GM12878 (cell line): Measurements from ENCODE around the gene FEN1. TPM values are rescaled to one million over a fixed set of nuclear protein-coding genes. Genes with fewer than 3 reads are reported as not detected.

Experiments
- ATAC-seq: fragments of 200-7000 bp; cut with Tn5 transposase; 3 replicates; pipeline ENCODE4 v1.9.1; 2020; ENCODE audit warnings: mild to moderate bottlenecking, moderate library complexity
- BruUV-seq: library from RNA; stranded (reverse); fragments of 400-500 nt; replicated peaks from 2 replicates; lab custom pipeline; 2021; lab: Mats Ljungman, UMichigan
- CTCF ChIA-PET: fragments of 300-600 bp; sonication (Branson Sonifier 250); formaldehyde crosslinking; extraction: SDS; loops from one replicate; lab custom pipeline; 2021; ENCODE audit warnings: inconsistent platforms; lab: Yijun Ruan, JAX
- POLR2A ChIA-PET: fragments of 350-600 bp; formaldehyde crosslinking; extraction: SDS; loops from one replicate; lab custom pipeline; 2021; ENCODE audit warnings: inconsistent platforms; lab: Charles Lee
- RAD21 ChIA-PET: fragments of 300-600 bp; sonication (Branson Sonifier 250); formaldehyde crosslinking; loops from one replicate; lab custom pipeline; 2023; ENCODE audit warnings: antibody characterized with exemption; ENCODE audit not compliant: unreplicated experiment; lab: Charles Lee
- SMC1A ChIA-PET: fragments of 300-600 bp; sonication (Branson Sonifier 250); formaldehyde crosslinking; loops from one replicate; lab custom pipeline; 2023; ENCODE audit not compliant: unreplicated experiment, uncharacterized antibody; lab: Charles Lee
- DNase-seq: peaks from one replicate; pipeline ENCODE4 v3.0.0-alpha.2; 2011; ENCODE audit warnings: low read depth, low spot score
- FAIRE-seq: peaks from 3 replicates; lab custom pipeline; 2011; peaks lifted over from hg19 to GRCh38; lab: Jason Lieb, UNC
- H2AFZ ChIP-seq: 2 replicates; pipeline ENCODE4 v1.6.0; 2011; ENCODE audit warnings: low read depth, low read length, control low read depth; ENCODE audit not compliant: control insufficient read depth
- H3K27ac ChIP-seq: 2 replicates; pipeline ENCODE4 v1.5.1; 2011; ENCODE audit warnings: control low read depth; ENCODE audit not compliant: control insufficient read depth, insufficient read depth
- H3K27me3 ChIP-seq, 2 experiments: replicated peaks in 1 of 2; 2 replicates each; pipeline versions ENCODE4 v1.6.0 to v1.6.1; 2011; ENCODE audit warnings: low read length in 1 of 2; ENCODE audit not compliant: control insufficient read depth in 2 of 2, insufficient read depth in 2 of 2
- H3K36me3 ChIP-seq, 2 experiments: 2 replicates each; pipeline ENCODE4 v1.5.1; 2011; ENCODE audit warnings: low read length in 1 of 2; ENCODE audit not compliant: control insufficient read depth in 2 of 2, insufficient read depth in 2 of 2
- H3K4me1 ChIP-seq: 2 replicates; pipeline ENCODE4 v1.6.1; 2011; ENCODE audit warnings: mild to moderate bottlenecking, low read length, moderate library complexity, mixed read lengths; ENCODE audit not compliant: control insufficient read depth, insufficient read depth
- H3K4me2 ChIP-seq: 2 replicates; pipeline ENCODE4 v1.6.0; 2011; ENCODE audit warnings: control low read depth; ENCODE audit not compliant: control insufficient read depth, insufficient read depth
- H3K4me3 ChIP-seq: fragments of 200-600 bp; sonication (generic); 2 replicates; pipeline ENCODE4 v1.5.1; 2016
- H3K79me2 ChIP-seq: 2 replicates; pipeline ENCODE4 v1.6.0; 2011; ENCODE audit warnings: low read length; ENCODE audit not compliant: control insufficient read depth, insufficient read depth
- H3K9ac ChIP-seq: 2 replicates; pipeline ENCODE4 v1.8.0; 2011; ENCODE audit warnings: low read length, control low read depth, mixed read lengths; ENCODE audit not compliant: control insufficient read depth, insufficient read depth
- H3K9me3 ChIP-seq: replicated peaks from 3 replicates; pipeline ENCODE4 v1.5.1; 2011; ENCODE audit warnings: mild to moderate bottlenecking, low read length; ENCODE audit not compliant: control insufficient read depth, insufficient read depth
- H4K20me1 ChIP-seq: 2 replicates; pipeline ENCODE4 v1.6.0; 2011; ENCODE audit not compliant: control insufficient read depth, insufficient read depth
- BACH1 ChIP-seq: fragments of 450-650 bp; IDR thresholded peaks from 2 replicates; pipeline ENCODE4 v1.6.1; 2017; ENCODE audit warnings: mild to moderate bottlenecking, borderline replicate concordance
- CHD4 ChIP-seq: fragments of 200-600 bp; sonication (generic); IDR thresholded peaks from 2 replicates; pipeline ENCODE4 v1.6.1; 2016; ENCODE audit warnings: mild to moderate bottlenecking
- KLF5 ChIP-seq: fragments of 450-650 bp; IDR thresholded peaks from 2 replicates; pipeline ENCODE4 v1.6.1; 2014; ENCODE audit warnings: mild to moderate bottlenecking; ENCODE audit not compliant: partially characterized antibody
- MEF2B ChIP-seq: fragments of 450-650 bp; IDR thresholded peaks from 2 replicates; pipeline ENCODE4 v1.6.1; 2018; ENCODE audit warnings: mild to moderate bottlenecking, moderate library complexity; ENCODE audit not compliant: partially characterized antibody, poor library complexity, severe bottlenecking
- PRDM15 ChIP-seq: fragments of 450-650 bp; formaldehyde crosslinking; IDR thresholded peaks from 2 replicates; pipeline ENCODE4 v1.4.0; 2020; ENCODE audit warnings: mild to moderate bottlenecking, moderate library complexity
- RBBP5 ChIP-seq: fragments of 200-600 bp; sonication (generic); conservative IDR thresholded peaks from 2 replicates; pipeline ENCODE4 v1.6.1; 2016
- RCOR1 ChIP-seq: conservative IDR thresholded peaks from 2 replicates; pipeline ENCODE4 v1.6.1; 2012; ENCODE audit warnings: low read depth, low read length, improper control_type of control experiment
- RELA ChIP-seq: fragments of 450-650 bp; IDR thresholded peaks from 2 replicates; pipeline ENCODE4 v1.8.0; 2014; ENCODE audit warnings: borderline replicate concordance; ENCODE audit not compliant: partially characterized antibody
- RFX5 ChIP-seq: IDR thresholded peaks from 2 replicates; pipeline ENCODE4 v1.6.1; 2011; ENCODE audit warnings: low read depth, low read length, improper control_type of control experiment
- SIN3A ChIP-seq: IDR thresholded peaks from 2 replicates; pipeline ENCODE4 v1.6.1; 2012; ENCODE audit warnings: low read depth, low read length, improper control_type of control experiment
- TCF12 ChIP-seq: IDR thresholded peaks from 2 replicates; pipeline ENCODE4 v1.6.1; 2011; ENCODE audit warnings: low read depth, mild to moderate bottlenecking, low read length
- ZBTB33 ChIP-seq: fragments of 450-650 bp; IDR thresholded peaks from 2 replicates; pipeline ENCODE4 v1.6.1; 2017; ENCODE audit warnings: mild to moderate bottlenecking
- WGBS: methylation state at CpG from one replicate; pipeline ENCODE4 v1.1.6; 2016; ENCODE audit warnings: low lambda C conversion rate; ENCODE audit not compliant: insufficient replicate concordance, insufficient coverage; ENCODE audit errors: missing lambda C conversion rate; 5-methylcytosine and 5-hydroxymethylcytosine counted together
- in situ Hi-C: fragments of 300-500 bp; cut with MboI; formaldehyde crosslinking; loops from 9 replicates; pipeline ENCODE4 v1.14.3; 2018; ENCODE audit warnings: mixed read lengths
- intact Hi-C: fragments of 100-400 bp; cut with micrococcal nuclease; formaldehyde crosslinking; loops from one replicate; pipeline ENCODE4 v1.14.2; 2022; ENCODE audit not compliant: unreplicated experiment
- polyA plus RNA-seq, 11 experiments: library from polyadenylated mRNA; depleted of rRNA in 4 of 11; unstranded in 6 of 11; stranded (reverse) in 5 of 11; fragments of >200 nt; fragmentation: Nextera tagmentation in 4 of 11; fragmentation: Illumina TruSeq in 1 of 11; extraction: Ambion mirVana in 4 of 11; extraction: Trizol in 1 of 11; gene quantifications; 1 replicate in 1 of 11; 2 replicates in 10 of 11; pipeline versions ENCODE4 v1.2.1 to v1.2.3, GENCODE V29; 2011 to 2016; ENCODE audit warnings: inconsistent platforms in 2 of 11, missing spikeins in 2 of 11, low read depth in 1 of 11
- total RNA-seq, 4 experiments: library from RNA; depleted of rRNA in 3 of 4; stranded (reverse); fragments of >200 nt in 3 of 4; fragmentation: Illumina TruSeq in 1 of 4; extraction: Trizol in 1 of 4; gene quantifications; 2 replicates each; pipeline versions ENCODE4 v1.2.1 to v1.2.3, GENCODE V29; 2013 to 2021
- TF ChIP-seq, protein P1 (sequence below): IDR thresholded peaks from 2 replicates; pipeline ENCODE4 v1.6.1; 2011; ENCODE audit warnings: mild to moderate bottlenecking, low read depth, low read length, moderate library complexity; ENCODE audit not compliant: insufficient replicate concordance
- TF ChIP-seq, protein P2 (sequence below): fragments of 150-350 bp; IDR thresholded peaks from 2 replicates; pipeline ENCODE4 v1.6.1; 2016; ENCODE audit warnings: low read depth, low read length

Gene FEN1
- total and polyA plus RNA-seq, 10 of the 15 experiments (the other 5 are each of a cell fraction or from before 2014, with no cell fraction given), result 54.8 to 282 (median 125) TPM

DNA sequence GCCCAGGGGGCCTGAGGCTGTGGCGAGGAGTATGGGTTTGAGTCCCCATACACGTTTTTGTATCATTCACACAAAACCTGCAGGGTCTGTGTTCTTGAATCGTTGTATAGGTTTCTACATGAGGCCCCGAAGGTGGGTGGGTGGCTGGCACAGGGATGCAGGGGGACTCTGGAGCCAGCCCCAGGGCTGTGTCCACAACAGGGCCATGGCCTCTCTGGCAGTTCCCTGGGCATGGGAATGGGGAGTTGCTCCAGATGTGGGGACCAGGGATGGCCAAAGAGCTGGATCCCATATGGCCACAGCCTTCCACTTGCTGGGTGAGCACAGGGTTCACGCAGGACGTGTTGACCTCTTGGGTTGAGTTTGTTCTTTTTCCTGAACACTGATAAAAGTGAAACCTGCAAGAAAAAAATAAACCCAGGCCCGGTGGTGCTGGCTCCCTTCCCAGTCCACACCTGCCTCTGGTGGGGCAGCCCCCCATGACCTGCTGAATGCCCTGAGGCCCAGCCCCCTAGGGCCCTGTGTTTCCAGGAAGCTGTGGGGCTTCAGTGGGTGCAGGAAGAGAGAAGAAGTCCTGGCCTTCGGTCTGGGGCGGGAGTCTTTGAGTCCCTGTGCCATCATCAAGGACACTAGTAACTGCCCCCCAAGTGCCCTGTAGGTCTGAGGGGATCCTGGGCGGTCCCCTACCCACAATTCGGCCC is 24.2 kb upstream of the FEN1 start:
- no peak overlapping the region for H2AFZ ChIP-seq
- in situ Hi-C loops (no loop called here), intact Hi-C loops (no loop called here)
- ChIA-PET CTCF (interaction anchor here (1.0 to 2.4 kb wide), 3 partner anchors 20 to 35 kb away, joined by 3 to 7 read pairs (median 3); no protein-coding TSS in a partner anchor), SMC1A (no interaction called here), POLR2A (no interaction called here), RAD21 (no interaction called here)
- H3K4me3 ChIP-seq, result no peak overlapping the region
- 37% methylated on average over 11 of the region's 11 CpGs for WGBS
- H3K9me3 ChIP-seq, result no peaks in the 10 kb centered on the region
- H3K27ac ChIP-seq, result no peak overlapping the region
- no peaks in the 10 kb centered on the region for H4K20me1 ChIP-seq
- no peaks in the 10 kb centered on the region for H3K79me2 ChIP-seq
- BruUV-seq, result no TSS peak
- H3K36me3 ChIP-seq, result no peaks in the 10 kb centered on the region
- no peak for ATAC-seq
- H3K4me2 ChIP-seq, result no peak overlapping the region
- H3K27me3 ChIP-seq, result no peaks in the 10 kb centered on the region
- DNase-seq, result no peak
- no peaks in the 10 kb centered on the region for H3K4me1 ChIP-seq
- no peak overlapping the region for H3K9ac ChIP-seq
- no peak for FAIRE-seq
- TF ChIP-seq RELA (no peak), RFX5 (no peak), BACH1 (no peak), PRDM15 (no peak), ZBTB33 (no peak), RCOR1 (no peak), MEF2B (no peak), KLF5 (no peak), SIN3A (no peak), RBBP5 (no peak), TCF12 (no peak), CHD4 (no peak)
- TF ChIP-seq, protein P1, sequence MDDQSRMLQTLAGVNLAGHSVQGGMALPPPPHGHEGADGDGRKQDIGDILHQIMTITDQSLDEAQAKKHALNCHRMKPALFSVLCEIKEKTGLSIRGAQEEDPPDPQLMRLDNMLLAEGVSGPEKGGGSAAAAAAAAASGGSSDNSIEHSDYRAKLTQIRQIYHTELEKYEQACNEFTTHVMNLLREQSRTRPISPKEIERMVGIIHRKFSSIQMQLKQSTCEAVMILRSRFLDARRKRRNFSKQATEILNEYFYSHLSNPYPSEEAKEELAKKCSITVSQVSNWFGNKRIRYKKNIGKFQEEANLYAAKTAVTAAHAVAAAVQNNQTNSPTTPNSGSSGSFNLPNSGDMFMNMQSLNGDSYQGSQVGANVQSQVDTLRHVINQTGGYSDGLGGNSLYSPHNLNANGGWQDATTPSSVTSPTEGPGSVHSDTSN, result no peak
- TF ChIP-seq, protein P2, sequence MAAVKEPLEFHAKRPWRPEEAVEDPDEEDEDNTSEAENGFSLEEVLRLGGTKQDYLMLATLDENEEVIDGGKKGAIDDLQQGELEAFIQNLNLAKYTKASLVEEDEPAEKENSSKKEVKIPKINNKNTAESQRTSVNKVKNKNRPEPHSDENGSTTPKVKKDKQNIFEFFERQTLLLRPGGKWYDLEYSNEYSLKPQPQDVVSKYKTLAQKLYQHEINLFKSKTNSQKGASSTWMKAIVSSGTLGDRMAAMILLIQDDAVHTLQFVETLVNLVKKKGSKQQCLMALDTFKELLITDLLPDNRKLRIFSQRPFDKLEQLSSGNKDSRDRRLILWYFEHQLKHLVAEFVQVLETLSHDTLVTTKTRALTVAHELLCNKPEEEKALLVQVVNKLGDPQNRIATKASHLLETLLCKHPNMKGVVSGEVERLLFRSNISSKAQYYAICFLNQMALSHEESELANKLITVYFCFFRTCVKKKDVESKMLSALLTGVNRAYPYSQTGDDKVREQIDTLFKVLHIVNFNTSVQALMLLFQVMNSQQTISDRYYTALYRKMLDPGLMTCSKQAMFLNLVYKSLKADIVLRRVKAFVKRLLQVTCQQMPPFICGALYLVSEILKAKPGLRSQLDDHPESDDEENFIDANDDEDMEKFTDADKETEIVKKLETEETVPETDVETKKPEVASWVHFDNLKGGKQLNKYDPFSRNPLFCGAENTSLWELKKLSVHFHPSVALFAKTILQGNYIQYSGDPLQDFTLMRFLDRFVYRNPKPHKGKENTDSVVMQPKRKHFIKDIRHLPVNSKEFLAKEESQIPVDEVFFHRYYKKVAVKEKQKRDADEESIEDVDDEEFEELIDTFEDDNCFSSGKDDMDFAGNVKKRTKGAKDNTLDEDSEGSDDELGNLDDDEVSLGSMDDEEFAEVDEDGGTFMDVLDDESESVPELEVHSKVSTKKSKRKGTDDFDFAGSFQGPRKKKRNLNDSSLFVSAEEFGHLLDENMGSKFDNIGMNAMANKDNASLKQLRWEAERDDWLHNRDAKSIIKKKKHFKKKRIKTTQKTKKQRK, result no peak
